SW 1271 (cell line): ENCODE measurements around the gene LHX4.
"Not testable (repeated sequence)": the region's sequence is repeated elsewhere in the genome, so short reads cannot be mapped to it uniquely, and the experiment has no call there.

Source experiments
- DNase-seq, 2 experiments: peaks; one replicate each; lab custom pipeline; 2025; lab: John Stamatoyannopoulos, UW

The LHX4 gene

DNA sequence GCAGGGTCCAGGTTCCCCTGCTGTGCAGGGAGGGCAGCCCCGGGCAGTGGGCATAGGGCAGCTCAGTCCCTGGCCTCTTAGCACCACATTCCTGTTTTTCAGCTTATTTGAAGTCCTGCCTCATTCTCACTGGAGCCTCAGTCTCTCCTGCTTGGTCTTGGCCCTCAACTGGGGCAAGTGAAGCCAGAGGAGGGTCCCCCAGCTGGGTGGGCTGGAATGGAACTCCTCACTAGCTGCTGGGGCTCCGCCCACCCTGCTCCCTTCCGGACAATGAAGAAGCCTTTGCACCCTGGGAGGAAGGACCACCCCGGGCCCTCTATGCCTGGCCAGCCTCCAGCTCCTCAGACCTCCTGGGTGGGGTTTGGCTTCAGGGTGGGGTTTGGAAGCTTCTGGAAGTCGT is 32.8 kb upstream of the LHX4 start:
- no peak for DNase-seq

- DNase-seq: no peak
Observed at GRCh38 chr1:180198196-180198595, 31.9 kb upstream of the LHX4 start.

DNA sequence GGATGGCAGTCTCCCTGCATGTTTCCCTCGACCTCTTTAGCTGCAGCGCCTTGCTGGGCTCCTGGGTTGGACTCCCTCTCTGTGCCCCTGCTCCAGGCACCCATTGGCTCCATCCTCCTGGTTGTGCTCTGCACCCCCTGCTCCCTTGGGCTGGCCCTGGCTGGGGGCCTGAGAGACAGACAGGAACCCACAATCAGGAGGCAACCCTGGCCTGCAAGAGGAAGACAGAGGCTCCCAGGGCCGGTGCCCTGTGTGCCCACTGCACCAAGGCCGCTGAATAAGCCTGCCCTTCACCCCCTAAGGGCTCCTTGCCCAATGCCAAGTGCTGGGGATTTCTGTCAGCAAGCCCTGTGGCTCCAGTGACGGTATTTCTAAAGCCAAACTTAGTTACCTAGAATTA is 31.5 kb upstream of the LHX4 start:
- DNase-seq: no peak

- no peak for DNase-seq
Observed at GRCh38 chr1:180199018-180199417, 31.0 kb upstream of the LHX4 start.

DNA sequence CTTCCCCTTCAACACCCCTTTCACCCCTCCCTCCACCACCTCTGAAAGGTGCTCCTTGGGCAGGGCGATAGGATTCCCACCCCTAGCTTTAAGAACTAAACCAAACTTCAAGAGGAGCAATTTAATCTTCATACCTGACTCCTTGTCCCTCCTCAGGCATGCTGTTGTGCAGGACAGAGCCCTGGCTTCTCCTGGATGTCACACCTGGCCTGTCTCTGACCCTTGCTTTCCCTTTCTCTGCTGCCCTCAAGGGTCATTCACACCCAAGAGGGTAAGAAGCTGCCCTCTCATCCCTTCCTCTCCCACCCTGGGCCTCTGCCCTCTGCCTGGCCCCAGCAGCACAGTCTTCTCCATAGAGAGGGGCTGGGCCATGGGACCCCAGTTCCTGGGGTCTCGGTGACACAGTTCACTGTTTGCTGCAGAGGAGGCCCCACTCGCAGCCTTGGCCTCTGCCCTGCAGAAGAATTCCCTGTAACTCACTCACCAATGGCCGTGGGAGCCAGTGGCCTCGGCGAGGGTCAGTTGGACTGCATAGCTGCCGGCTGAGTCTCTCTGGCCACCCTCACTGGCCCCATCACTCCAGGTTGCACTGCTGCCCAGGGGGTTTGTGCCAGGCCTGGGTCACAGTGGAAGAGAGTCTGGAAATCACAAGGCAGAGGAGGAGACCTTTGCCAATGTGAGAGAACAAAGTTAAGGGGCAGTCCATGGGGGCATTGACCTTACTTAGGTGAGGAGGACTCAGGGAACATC is 28.4 kb upstream of the LHX4 start:
- DNase-seq: no peak

DNA sequence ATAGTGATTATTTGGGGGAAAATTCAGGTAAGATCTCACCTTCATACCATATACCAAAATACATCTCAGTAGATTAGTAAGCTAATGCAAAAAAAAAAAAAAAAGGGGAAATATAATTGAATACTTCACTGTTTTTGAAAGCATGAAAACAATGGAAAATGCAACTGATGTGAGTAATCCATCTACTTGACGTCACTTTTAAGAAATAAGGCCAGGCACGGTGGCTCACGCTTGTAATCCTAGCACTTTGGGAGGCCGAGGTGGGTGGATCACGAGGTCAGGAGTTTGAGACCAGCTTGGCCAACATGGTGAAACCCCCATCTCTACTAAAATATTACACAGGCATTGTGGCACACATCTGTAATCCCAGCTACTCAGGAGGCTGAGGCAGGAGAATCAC is 27.5 kb upstream of the LHX4 start:
- DNase-seq: not testable (repeated sequence)

DNA sequence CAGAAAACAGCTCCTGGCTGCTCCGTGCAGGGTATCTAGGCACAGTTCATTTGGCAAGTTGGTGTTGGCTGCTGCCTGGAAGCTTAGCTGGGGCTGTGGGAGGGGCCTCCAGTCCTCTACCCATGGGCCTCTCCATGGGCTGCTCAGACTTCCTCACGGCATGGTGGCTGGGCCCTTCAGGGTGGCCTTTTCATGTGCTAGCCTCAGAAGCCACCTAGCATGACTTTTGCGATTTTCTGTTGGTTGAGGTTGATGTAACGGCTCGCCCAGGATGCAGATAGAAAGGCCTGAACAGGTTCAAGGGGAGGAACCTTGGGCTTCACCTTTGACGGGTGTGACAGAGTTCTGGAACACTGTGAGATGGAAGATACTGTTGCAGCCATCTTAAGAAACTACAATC is 25.8 kb upstream of the LHX4 start:
- DNase-seq: no peak

GRCh38 chr1:180206581-180206980 is 23.5 kb upstream of the LHX4 start:
- no peak for DNase-seq

DNA sequence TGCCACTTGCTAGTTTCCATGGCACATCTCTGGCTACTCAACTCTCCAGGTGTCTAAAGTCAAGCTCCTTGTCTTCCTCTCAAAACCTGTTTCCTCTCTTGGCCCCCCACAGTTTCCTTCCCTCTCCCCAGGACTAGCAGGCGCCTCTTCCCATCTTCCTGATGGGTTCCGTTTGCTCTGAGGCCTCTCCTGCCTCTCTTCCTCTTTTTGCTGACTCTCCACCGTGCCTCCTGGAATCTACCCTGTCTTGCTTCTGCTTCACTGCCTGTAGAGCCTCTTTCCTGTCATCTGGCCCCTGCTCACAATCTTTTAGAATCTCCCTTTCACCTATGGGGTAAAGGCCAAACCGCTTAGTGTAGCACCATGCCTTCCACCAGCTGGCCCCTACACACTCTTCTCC is 21.8 kb upstream of the LHX4 start:
- no peak for DNase-seq

GRCh38 chr1:180210008-180210620 is 19.9 kb upstream of the LHX4 start:
- no peak for DNase-seq

- no peak for DNase-seq
Observed at GRCh38 chr1:180211156-180211859, 18.8 kb upstream of the LHX4 start.

GRCh38 chr1:180211860-180212229 is 18.2 kb upstream of the LHX4 start:
- DNase-seq: no peak

- DNase-seq: no peak
Observed at GRCh38 chr1:180213401-180214170, 16.5 kb upstream of the LHX4 start.

- no peak for DNase-seq
Observed at GRCh38 chr1:180215856-180216625, 14.0 kb upstream of the LHX4 start.

GRCh38 chr1:180217006-180217405 is 13.1 kb upstream of the LHX4 start:
- DNase-seq: no peak

DNA sequence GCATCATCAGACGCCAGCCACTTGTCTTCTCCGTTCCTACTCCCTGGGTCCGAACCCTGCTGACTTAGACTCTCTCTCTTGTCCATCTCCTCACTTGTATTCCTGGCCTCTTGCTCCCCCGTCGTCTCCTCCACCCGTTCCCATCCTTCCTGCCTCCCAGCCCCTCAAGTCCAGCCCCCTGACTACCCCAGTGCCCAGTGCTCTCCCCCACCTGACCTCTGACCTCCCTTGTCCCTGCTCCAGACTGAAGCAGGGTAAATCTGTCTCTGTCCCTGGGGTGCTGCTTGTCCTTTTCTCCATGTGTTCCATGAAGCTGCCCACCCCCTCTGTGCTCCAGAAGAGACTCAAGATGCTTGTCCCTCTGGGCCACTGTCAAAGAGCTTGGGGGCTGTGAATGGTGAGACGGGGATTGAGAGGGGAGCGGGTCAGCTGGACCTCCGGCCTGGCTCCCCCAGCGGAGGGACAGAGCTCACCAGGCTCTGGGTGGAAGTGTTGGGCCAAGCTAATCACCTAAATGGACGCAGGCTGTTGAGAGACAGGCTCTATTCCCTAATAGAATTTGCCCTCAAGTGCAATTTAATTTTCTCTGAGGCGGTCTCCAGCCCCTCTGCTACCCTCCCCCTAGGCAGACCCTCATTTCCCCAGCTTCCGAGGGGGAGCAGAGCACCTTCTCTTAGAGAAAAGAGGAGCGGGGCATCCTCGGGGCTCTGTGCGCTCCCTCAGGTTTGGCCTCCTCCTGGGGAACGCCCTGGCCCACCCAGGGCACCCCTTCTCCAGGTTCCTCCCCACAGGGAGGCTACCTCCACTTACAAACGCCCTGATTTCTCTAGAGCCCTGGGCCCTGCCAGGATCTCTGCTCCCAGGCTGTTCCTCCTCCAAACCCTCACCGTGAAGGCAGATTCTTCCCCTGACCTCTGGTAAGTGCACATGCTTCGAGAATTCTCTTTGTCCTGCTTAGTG is 11.0 kb upstream of the LHX4 start:
- no peak for DNase-seq

- DNase-seq: no peak
Observed at GRCh38 chr1:180219776-180220175, 10.3 kb upstream of the LHX4 start.

DNA sequence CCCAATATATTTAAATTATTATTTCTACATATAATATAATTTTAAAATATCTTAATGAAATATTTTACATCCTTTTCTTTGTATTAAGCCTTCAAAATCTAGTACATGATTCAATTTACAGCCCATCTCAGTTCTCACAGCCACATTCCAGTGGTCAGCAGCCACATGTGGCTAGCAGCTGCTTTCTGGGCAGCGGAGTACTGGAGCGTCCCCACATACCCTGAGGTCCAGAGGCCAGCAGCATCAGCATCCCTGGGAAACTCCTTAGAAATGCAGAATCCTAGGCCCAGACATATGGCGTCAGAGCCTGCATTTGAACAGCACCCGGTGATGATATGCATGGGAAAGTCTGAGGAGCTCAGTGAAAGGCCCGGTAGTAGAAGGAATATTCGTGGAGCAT is 8.6 kb upstream of the LHX4 start:
- DNase-seq: no peak

DNA sequence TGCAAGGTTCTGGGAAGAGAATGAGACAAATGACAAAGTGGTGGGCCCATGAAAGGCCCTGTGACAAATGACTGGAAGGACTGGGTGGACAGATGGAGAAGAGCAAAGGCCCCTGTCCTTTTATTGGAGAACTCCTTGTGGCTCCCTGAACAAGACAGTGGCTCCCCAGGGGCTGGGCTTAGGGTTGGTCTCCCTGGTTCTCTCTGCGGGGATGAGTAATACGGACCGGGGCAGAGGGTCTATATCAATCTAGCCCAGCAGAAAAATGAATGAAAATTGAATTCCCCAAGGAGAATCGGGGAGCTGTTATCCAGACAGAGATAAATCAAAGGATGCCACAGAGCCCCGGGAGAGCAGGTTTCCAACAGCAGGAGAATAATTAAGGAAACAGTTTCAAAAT is 5.2 kb upstream of the LHX4 start:
- DNase-seq: no peak

- DNase-seq: no peak
Observed at GRCh38 chr1:180225403-180225802, 4.7 kb upstream of the LHX4 start.
